Measurements from ENCODE around the gene TTLL1.
A peak's percentile ranks its signal among the peaks of the same experiment; 100 is the strongest.

The TTLL1 gene

DNA sequence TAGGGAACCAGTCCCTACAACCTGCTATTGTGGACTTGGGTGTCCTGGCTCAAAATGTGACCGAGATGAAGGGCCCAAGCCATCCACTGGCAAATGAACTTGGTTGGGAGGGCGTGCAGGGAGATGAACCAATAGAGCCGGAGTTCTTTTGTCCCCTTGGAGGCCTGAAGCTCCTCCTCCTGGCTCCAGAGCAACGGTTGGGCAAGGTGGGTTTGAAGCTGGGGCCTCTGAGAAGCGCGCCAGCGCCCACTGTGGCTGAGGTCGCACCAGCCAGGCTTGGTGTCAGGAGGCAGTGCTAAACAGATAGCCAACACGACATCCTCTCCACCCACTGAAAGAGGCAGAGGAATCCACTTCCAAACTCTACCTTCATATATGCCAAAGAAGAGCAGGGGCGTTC is 38.2 kb downstream of the TTLL1 start:
- Mint-ChIP-seq H3K27me3 (ENCODE audit: low read depth) (no peaks in the 10 kb centered on the region), H3K9me3 (no peaks in the 10 kb centered on the region), H3K4me1 (no peaks in the 10 kb centered on the region), H3K4me3 (no peak overlapping the region), H3K36me3 (ENCODE audit: low read depth) (peaks cover 25% of the 10 kb centered on the region), H3K27ac (no peak overlapping the region)
- TF ChIP-seq, protein P1, sequence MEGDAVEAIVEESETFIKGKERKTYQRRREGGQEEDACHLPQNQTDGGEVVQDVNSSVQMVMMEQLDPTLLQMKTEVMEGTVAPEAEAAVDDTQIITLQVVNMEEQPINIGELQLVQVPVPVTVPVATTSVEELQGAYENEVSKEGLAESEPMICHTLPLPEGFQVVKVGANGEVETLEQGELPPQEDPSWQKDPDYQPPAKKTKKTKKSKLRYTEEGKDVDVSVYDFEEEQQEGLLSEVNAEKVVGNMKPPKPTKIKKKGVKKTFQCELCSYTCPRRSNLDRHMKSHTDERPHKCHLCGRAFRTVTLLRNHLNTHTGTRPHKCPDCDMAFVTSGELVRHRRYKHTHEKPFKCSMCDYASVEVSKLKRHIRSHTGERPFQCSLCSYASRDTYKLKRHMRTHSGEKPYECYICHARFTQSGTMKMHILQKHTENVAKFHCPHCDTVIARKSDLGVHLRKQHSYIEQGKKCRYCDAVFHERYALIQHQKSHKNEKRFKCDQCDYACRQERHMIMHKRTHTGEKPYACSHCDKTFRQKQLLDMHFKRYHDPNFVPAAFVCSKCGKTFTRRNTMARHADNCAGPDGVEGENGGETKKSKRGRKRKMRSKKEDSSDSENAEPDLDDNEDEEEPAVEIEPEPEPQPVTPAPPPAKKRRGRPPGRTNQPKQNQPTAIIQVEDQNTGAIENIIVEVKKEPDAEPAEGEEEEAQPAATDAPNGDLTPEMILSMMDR (IDR thresholded peaks at IDR 0.05; ENCODE audit: unreplicated experiment in 3 of 3) = no peak

DNA sequence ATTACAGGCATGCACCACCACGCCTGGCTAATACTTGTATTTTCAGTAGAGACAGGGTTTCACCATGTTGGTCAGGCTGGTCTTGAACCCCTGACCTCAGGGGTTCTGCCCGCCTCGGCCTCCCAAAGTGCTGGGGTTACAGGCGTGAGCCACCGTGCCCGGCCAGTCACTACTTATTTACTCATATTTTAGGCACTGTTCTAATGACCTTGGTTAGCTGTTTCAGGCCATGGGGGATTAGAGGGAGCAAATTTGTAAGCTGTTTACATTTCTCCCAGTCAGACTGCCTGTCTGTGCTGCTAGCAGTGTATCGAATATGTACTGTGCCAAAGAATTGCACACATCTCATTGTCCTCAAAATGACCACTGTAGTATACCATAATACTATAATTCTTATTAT is 41.6 kb downstream of the TTLL1 start:
- Mint-ChIP-seq H3K9me3 (no peaks in the 10 kb centered on the region), H3K4me1 (no peaks in the 10 kb centered on the region), H3K36me3 (ENCODE audit: low read depth) (peaks cover 14% of the 10 kb centered on the region), H3K4me3 (no peak overlapping the region), H3K27me3 (ENCODE audit: low read depth) (no peaks in the 10 kb centered on the region), H3K27ac (no peak overlapping the region)
- TF ChIP-seq, protein P1 (IDR thresholded peaks at IDR 0.05; ENCODE audit: unreplicated experiment in 3 of 3) = no peak

DNA sequence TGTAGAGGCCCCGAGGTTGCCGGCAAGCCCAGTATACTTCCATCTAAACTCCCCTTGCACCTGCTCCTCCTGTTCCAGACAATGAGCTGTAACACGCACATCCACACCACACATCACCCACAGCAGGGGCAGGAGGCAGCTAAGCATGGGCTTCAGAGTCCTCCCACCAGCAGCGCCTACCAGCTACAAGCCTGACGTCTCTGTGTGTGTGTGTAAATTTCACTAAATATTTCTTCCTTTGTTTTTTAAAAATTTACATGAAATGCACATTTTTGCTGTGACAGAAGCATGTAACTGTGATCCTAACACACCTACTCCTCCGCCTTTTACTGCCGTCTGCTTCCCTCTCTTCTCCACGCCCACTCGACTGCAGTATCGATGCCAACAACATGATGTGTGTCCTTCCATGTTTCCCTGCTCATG is 44.9 kb downstream of the TTLL1 start:
- no peak overlapping the region for H3K4me3 Mint-ChIP-seq
- H3K36me3 Mint-ChIP-seq (ENCODE audit: low read depth) = peaks cover 5% of the 10 kb centered on the region
- H3K9me3 Mint-ChIP-seq = no peaks in the 10 kb centered on the region
- no peaks in the 10 kb centered on the region for H3K27me3 Mint-ChIP-seq (ENCODE audit: low read depth)
- peaks cover 5% of the 10 kb centered on the region for H3K4me1 Mint-ChIP-seq
- TF ChIP-seq, protein P1 (IDR thresholded peaks at IDR 0.05; ENCODE audit: unreplicated experiment in 3 of 3) = no peak
- no peak overlapping the region for H3K27ac Mint-ChIP-seq

DNA sequence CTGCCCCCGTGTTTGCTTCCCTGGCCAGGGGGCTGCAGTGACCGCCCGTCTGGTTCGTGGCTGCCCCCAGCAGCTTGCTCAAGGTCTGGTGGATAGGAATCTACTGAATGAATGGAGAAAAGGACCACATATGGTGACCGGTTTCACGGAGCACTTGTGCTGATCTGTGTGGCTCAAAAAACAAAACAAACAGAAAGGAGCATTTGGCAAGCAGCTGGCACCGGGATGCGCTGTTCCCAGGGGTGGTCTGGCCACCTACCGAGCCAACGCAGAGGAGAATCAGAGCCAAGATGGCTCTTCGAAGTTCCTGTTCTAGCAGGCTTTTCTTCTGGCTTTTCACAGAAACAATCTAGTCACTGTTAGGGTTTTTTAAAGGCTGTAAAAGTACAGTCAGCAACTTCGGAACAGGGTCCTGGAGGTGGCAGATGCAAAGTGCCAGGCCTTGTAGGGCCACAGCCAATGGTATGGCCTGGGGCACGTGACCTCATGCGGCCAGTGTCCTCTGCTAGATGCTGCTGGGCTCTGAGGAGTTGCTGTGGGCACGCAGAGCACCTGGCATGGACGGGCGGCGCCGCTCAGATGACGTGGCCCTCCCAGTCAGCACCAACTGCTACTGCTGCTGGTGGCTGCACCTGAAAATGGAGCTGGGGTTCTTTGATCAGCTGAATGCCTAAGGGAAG is 47.0 kb downstream of the TTLL1 start:
- peaks cover 5% of the 10 kb centered on the region for H3K36me3 Mint-ChIP-seq (ENCODE audit: low read depth)
- TF ChIP-seq, protein P1 (IDR thresholded peaks at IDR 0.05; ENCODE audit: unreplicated experiment in 3 of 3) = no peak
- no peak overlapping the region for H3K27ac Mint-ChIP-seq
- H3K4me1 Mint-ChIP-seq = peaks cover 5% of the 10 kb centered on the region
- no peaks in the 10 kb centered on the region for H3K9me3 Mint-ChIP-seq
- no peak overlapping the region for H3K4me3 Mint-ChIP-seq
- no peaks in the 10 kb centered on the region for H3K27me3 Mint-ChIP-seq (ENCODE audit: low read depth)

DNA sequence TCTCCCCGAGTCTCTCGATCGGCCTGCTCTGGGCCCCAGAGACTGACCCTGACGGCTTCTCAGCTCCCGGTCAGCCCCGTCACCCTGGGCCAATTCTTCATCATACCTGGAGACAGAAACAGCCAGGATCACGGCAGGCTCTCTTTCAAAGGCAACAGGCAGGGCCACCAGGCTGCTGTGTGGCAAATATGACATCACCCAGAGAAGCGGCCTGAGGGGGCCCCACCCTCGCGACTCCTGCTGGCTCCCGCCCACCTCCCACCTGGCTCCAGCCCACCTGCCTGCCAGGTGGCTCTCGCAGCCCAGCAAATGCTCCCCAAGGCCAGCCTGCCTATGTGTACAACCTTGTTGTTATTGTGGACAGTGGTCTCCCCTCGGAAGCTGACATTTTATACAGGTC is 49.4 kb downstream of the TTLL1 start:
- Mint-ChIP-seq H3K27me3 (ENCODE audit: low read depth) (no peaks in the 10 kb centered on the region), H3K9me3 (no peaks in the 10 kb centered on the region), H3K36me3 (ENCODE audit: low read depth) (no peaks in the 10 kb centered on the region), H3K27ac (peak overlapping the region in 1 of 3 experiments; percentile 52), H3K4me1 (peaks cover 9% of the 10 kb centered on the region), H3K4me3 (no peak overlapping the region)
- TF ChIP-seq, protein P1 (IDR thresholded peaks at IDR 0.05; ENCODE audit: unreplicated experiment in 3 of 3) = no peak

DNA sequence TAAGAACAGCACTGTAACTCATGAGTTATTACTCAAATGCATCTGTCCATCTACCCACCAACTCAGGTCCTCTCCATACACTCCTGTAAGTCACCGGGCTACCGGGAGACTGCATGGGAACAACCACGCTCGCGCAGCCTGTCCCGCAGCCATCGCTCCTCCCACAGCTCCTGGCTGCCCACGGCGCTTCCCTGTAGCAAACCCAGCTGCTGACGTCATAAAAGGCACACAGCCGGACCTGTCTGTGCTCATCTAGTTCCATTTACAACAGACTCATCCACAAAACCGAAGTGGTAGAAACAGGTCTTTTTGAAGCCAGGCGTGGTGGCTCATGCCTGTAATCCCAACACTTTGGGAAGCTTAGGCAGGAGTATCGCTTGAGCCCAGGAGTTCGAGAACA is 50.9 kb downstream of the TTLL1 start:
- Mint-ChIP-seq H3K9me3 (no peaks in the 10 kb centered on the region), H3K27me3 (ENCODE audit: low read depth) (no peaks in the 10 kb centered on the region), H3K4me3 (no peak overlapping the region), H3K36me3 (ENCODE audit: low read depth) (no peaks in the 10 kb centered on the region), H3K4me1 (peaks cover 9% of the 10 kb centered on the region), H3K27ac (no peak overlapping the region)
- TF ChIP-seq, protein P1 (IDR thresholded peaks at IDR 0.05; ENCODE audit: unreplicated experiment in 3 of 3) = no peak
